A673 (cell line): ENCODE data around the gene EVPLL.

ENCODE experiments used
- EZH2 ChIP-seq: fragments of 200-600 bp; sonication (generic); IDR thresholded peaks from 2 replicates; pipeline ENCODE4 v1.6.1; 2017; ENCODE audit warnings: borderline replicate concordance, low read depth, mild to moderate bottlenecking, mixed read lengths, antibody characterized with exemption, low read length; ENCODE audit not compliant: poor library complexity, severe bottlenecking
- TF ChIP-seq, protein P1 (sequence below): fragments of 300-800, 200-600 bp; sonication (generic); conservative IDR thresholded peaks from 2 replicates; pipeline ENCODE4 v1.5.1; 2017; ENCODE audit warnings: low read depth, mild to moderate bottlenecking, antibody characterized with exemption, low read length, moderate library complexity, mixed read lengths

DNA sequence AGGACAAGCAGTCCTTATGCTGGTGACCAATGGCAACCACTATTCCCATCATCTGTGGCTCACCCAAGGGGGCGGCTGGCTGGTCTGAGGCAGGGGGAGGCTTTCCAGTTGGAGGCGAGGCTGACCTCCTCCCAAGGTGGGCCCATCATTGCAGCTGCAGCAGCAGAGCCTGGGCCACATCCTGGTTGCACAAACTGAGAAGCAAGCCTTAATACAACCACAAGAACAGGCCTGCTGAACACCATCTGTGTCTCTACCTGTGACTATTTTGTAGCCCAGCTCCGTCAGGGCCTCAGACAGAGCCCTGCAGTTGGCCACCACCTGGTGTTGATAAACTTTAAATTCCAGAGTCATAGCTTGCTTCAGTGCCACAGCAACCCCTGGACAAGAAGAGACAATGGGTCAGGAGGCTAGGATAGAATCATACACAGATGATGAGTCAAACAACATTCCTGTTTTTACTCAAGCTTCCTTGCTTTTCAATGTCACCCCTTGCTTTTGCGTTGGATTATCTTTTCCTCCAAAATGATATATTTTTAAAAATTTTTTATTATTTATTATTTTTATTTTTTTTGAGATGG, 44.6 kb upstream of the EVPLL start:
- TF ChIP-seq, protein P1, sequence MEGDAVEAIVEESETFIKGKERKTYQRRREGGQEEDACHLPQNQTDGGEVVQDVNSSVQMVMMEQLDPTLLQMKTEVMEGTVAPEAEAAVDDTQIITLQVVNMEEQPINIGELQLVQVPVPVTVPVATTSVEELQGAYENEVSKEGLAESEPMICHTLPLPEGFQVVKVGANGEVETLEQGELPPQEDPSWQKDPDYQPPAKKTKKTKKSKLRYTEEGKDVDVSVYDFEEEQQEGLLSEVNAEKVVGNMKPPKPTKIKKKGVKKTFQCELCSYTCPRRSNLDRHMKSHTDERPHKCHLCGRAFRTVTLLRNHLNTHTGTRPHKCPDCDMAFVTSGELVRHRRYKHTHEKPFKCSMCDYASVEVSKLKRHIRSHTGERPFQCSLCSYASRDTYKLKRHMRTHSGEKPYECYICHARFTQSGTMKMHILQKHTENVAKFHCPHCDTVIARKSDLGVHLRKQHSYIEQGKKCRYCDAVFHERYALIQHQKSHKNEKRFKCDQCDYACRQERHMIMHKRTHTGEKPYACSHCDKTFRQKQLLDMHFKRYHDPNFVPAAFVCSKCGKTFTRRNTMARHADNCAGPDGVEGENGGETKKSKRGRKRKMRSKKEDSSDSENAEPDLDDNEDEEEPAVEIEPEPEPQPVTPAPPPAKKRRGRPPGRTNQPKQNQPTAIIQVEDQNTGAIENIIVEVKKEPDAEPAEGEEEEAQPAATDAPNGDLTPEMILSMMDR, result no peak
- TF ChIP-seq EZH2, result no peak
